ENCODE data around the gene RCC2. TPM values are rescaled to one million over a fixed set of nuclear protein-coding genes. Genes with fewer than 3 reads are reported as not detected.

The RCC2 gene
- total RNA-seq, 1 donor from 2014 or later, result 132 TPM

DNA sequence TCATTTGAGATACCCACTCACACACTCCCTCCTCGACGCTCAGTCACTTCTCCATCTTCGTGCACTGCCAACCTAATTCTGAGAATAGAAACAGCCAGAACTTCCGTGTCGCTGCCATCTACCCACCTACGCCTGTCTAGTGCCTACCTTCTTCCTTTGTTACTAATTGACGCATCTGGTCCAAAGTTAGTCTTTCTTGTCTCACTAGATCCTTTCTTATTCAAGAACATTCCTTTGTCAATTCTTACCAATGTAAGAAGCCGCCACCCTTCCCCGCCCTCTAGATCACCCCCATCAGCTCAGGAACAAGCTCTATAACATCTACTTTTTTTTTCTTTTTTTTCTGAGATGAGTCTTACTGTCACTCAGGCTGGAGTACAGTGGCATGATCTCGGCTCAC lies 63.8 kb downstream of the RCC2 start:
- DNase-seq, result no peak
- Mint-ChIP-seq H3K27ac (ENCODE audit: unreplicated experiment) (no peak overlapping the region), H3K9me3 (ENCODE audit: unreplicated experiment) (no peaks in the 10 kb centered on the region), H3K27me3 (ENCODE audit: unreplicated experiment) (peaks cover 2% of the 10 kb centered on the region), H3K4me3 (ENCODE audit: unreplicated experiment) (no peak overlapping the region), H3K36me3 (ENCODE audit: unreplicated experiment) (peaks cover 5% of the 10 kb centered on the region), H3K4me1 (ENCODE audit: low read depth, unreplicated experiment) (peaks cover 2% of the 10 kb centered on the region)
- TF ChIP-seq, protein P1, sequence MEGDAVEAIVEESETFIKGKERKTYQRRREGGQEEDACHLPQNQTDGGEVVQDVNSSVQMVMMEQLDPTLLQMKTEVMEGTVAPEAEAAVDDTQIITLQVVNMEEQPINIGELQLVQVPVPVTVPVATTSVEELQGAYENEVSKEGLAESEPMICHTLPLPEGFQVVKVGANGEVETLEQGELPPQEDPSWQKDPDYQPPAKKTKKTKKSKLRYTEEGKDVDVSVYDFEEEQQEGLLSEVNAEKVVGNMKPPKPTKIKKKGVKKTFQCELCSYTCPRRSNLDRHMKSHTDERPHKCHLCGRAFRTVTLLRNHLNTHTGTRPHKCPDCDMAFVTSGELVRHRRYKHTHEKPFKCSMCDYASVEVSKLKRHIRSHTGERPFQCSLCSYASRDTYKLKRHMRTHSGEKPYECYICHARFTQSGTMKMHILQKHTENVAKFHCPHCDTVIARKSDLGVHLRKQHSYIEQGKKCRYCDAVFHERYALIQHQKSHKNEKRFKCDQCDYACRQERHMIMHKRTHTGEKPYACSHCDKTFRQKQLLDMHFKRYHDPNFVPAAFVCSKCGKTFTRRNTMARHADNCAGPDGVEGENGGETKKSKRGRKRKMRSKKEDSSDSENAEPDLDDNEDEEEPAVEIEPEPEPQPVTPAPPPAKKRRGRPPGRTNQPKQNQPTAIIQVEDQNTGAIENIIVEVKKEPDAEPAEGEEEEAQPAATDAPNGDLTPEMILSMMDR (IDR thresholded peaks at IDR 0.05; ENCODE audit: partially characterized antibody, unreplicated experiment), result no peak

DNA sequence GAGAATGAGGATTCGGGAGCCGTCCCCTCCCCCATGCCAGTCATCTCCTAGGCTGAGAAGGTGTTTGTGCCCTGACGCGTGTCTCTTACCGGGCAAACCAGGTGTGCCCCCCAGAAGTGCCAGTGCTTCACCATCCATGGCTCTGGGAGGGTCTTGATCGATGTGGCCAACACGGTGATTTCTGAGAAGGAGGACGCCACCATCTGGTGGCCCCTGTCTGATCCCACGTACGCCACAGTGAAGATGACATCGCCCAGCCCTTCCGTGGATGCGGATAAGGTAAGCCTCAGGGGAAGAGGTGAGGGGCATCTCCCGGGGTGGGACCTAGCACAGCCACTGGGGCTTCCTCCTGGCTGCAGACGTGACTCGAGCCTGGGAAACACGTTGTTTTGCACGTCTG lies 66.5 kb downstream of the RCC2 start:
- Mint-ChIP-seq H3K4me3 (ENCODE audit: unreplicated experiment) (no peak overlapping the region), H3K4me1 (ENCODE audit: low read depth, unreplicated experiment) (peaks cover 2% of the 10 kb centered on the region), H3K36me3 (ENCODE audit: unreplicated experiment) (peaks cover 2% of the 10 kb centered on the region), H3K27ac (ENCODE audit: unreplicated experiment) (no peak overlapping the region), H3K27me3 (ENCODE audit: unreplicated experiment) (peaks cover 6% of the 10 kb centered on the region), H3K9me3 (ENCODE audit: unreplicated experiment) (no peaks in the 10 kb centered on the region)
- TF ChIP-seq, protein P1 (IDR thresholded peaks at IDR 0.05; ENCODE audit: partially characterized antibody, unreplicated experiment), result no peak
- no peak for DNase-seq

DNA sequence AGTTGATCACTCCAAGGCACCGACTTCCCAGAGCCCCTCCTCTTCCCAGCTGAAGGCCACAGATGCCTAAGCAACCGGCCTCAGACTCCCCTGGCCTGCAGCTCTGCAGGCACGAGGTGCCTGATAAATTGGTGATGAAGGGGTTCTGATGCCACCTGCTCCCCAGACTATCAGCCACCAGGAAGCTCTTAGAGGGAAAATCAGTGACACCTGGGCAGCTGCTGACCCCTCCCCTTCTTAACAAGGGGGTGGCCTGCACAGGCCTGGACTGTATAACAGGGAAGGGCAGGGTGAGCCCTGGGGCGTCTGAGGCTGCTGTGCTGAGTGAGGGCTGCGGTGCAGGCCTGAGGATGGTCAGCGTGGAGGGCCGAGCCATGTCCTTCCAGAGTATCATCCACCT lies 67.6 kb downstream of the RCC2 start, which contains the start of gene PADI6:
TSS of gene PADI6 (plus strand) at position 301 of the 400 bp plus-strand sequence. CDS start at position 351, 50 bp downstream.
- no peaks in the 10 kb centered on the region for H3K4me1 Mint-ChIP-seq (ENCODE audit: low read depth, unreplicated experiment)

DNA sequence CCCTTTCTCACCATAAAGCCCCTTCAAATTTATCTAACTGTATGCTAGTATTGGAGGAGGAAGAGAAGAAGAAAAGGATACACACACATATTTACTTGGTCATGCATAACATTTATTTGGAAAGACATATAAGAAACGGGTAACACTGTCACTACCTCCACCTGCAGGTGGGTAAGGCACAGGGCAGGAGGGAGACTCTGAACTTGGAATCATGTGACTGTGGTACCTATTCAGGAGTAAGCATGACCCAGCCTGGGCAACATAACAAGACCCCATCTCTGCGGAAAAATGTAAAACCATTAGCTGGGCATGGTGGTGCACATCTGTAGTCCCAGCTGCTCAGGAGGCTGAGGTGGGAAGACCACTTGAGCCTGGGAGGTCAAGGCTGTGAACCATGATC lies 68.9 kb downstream of the RCC2 start:
- TF ChIP-seq, protein P1 (IDR thresholded peaks at IDR 0.05; ENCODE audit: partially characterized antibody, unreplicated experiment), result peak; percentile 13
- no peak for DNase-seq
- Mint-ChIP-seq H3K4me3 (ENCODE audit: unreplicated experiment) (no peak overlapping the region), H3K9me3 (ENCODE audit: unreplicated experiment) (no peaks in the 10 kb centered on the region), H3K4me1 (ENCODE audit: low read depth, unreplicated experiment) (no peaks in the 10 kb centered on the region), H3K27ac (ENCODE audit: unreplicated experiment) (no peak overlapping the region), H3K36me3 (ENCODE audit: unreplicated experiment) (no peaks in the 10 kb centered on the region), H3K27me3 (ENCODE audit: unreplicated experiment) (peaks cover 6% of the 10 kb centered on the region)

More for the DNA sequence above, 67.6 kb downstream of the RCC2 start, which contains the start of gene PADI6:
- Mint-ChIP-seq H3K9me3 (ENCODE audit: unreplicated experiment) (no peaks in the 10 kb centered on the region), H3K27ac (ENCODE audit: unreplicated experiment) (no peak within 1 kb of the TSS), H3K27me3 (ENCODE audit: unreplicated experiment) (peaks cover 6% of the 10 kb centered on the region), H3K4me3 (ENCODE audit: unreplicated experiment) (no peak within 1 kb of the TSS), H3K36me3 (ENCODE audit: unreplicated experiment) (no peaks in the 10 kb centered on the region)
- TF ChIP-seq, protein P1 (IDR thresholded peaks at IDR 0.05; ENCODE audit: partially characterized antibody, unreplicated experiment), result no peak
- DNase-seq, result no peak

DNA sequence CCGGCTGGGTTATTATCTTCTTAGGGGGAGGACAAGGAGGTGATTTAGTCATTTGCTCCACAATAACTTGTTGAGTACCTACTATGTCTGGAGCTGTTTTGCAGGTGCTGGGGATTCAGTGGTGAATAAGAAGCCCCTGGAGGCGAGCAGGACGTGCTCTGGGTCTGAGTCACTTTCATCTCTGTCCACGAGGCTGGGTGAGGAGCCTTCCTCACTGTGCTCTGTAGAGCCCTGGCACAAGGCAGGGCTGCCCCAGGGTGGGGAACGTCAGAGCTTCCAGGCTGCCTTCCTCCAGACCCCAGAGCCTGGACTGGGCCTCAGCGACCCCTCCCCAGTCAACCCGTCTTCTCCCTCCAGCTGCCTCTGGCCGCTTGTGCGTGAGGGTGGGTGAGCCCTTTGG lies 70.0 kb downstream of the RCC2 start:
- no peaks in the 10 kb centered on the region for H3K36me3 Mint-ChIP-seq (ENCODE audit: unreplicated experiment)
- DNase-seq, result no peak

More for the DNA sequence above, 70.0 kb downstream of the RCC2 start:
- peaks cover 6% of the 10 kb centered on the region for H3K27me3 Mint-ChIP-seq (ENCODE audit: unreplicated experiment)
- H3K4me3 Mint-ChIP-seq (ENCODE audit: unreplicated experiment), result no peak overlapping the region
- H3K9me3 Mint-ChIP-seq (ENCODE audit: unreplicated experiment), result no peaks in the 10 kb centered on the region
- TF ChIP-seq, protein P1 (IDR thresholded peaks at IDR 0.05; ENCODE audit: partially characterized antibody, unreplicated experiment), result no peak
- no peaks in the 10 kb centered on the region for H3K4me1 Mint-ChIP-seq (ENCODE audit: low read depth, unreplicated experiment)
- H3K27ac Mint-ChIP-seq (ENCODE audit: unreplicated experiment), result no peak overlapping the region

All from glutamatergic neuron (in vitro differentiated cells).